Kidney (tissue), 14 donors: ENCODE data around the gene EFCAB3. TPM values are rescaled to one million over a fixed set of nuclear protein-coding genes. Genes with fewer than 3 reads are reported as not detected.

Experiments used
- DNase-seq, 5 donors: peaks; one replicate each; pipeline ENCODE4 v3.0.0-alpha.2; 2013 to 2020
- FAIRE-seq: peaks from 2 replicates; lab custom pipeline; 2012; peaks lifted over from hg19 to GRCh38; lab: Jason Lieb, UNC
- H3K27ac ChIP-seq, 2 donors: one replicate each; pipeline ENCODE4 v1.7.0; 2013; ENCODE audit warnings: low read depth in 2 of 2, low read length in 2 of 2, inconsistent platforms in 1 of 2
- H3K27me3 ChIP-seq: one replicate; pipeline ENCODE4 v1.7.1; 2013; ENCODE audit warnings: low read length, inconsistent platforms; ENCODE audit not compliant: control insufficient read depth, insufficient read depth
- H3K36me3 ChIP-seq, 3 donors: one replicate each; pipeline versions ENCODE4 v1.7.0 to v1.7.1; 2013; ENCODE audit warnings: low read length in 3 of 3, control low read depth in 1 of 3, inconsistent platforms in 1 of 3; ENCODE audit not compliant: insufficient read depth in 3 of 3, control insufficient read depth in 2 of 3
- H3K4me1 ChIP-seq, 3 donors: one replicate each; pipeline versions ENCODE4 v1.7.0 to v1.7.1; 2013; ENCODE audit warnings: low read length in 3 of 3, inconsistent platforms in 1 of 3, low read depth in 1 of 3; ENCODE audit not compliant: control insufficient read depth in 2 of 3, insufficient read depth in 2 of 3
- H3K4me3 ChIP-seq, 3 donors: one replicate each; pipeline versions ENCODE4 v1.7.0 to v1.8.1; 2013; ENCODE audit warnings: low read length in 3 of 3, control low read depth in 1 of 3, inconsistent platforms in 1 of 3
- H3K9ac ChIP-seq, 3 donors: one replicate each; pipeline versions ENCODE4 v1.7.0 to v1.7.1; 2013; ENCODE audit warnings: low read length in 3 of 3, control low read depth in 1 of 3, inconsistent platforms in 1 of 3
- H3K9me3 ChIP-seq, 3 donors: one replicate each; pipeline versions ENCODE4 v1.7.0 to v1.7.1; 2013; ENCODE audit warnings: low read length in 3 of 3, control low read depth in 1 of 3, inconsistent platforms in 1 of 3; ENCODE audit not compliant: control insufficient read depth in 2 of 3, insufficient read depth in 1 of 3
- CTCF ChIP-seq: IDR thresholded peaks from 3 replicates; pipeline ENCODE4 v1.5.1; 2012; ENCODE audit warnings: mild to moderate bottlenecking, moderate library complexity, borderline replicate concordance; ENCODE audit not compliant: insufficient read depth; ENCODE audit errors: extremely low read depth
- intact Hi-C: fragments of 100-400 bp; cut with DNase I; formaldehyde crosslinking; loops from one replicate; pipeline ENCODE4 v1.11.1; 2022
- polyA plus RNA-seq: library from polyadenylated mRNA; stranded (reverse); fragments of 350-450 nt; fragmentation: Illumina TruSeq; extraction: RNeasy Lipid Tissue Mini Kit (QIAGEN cat#74804); gene quantifications from one replicate; pipeline ENCODE4 v1.2.3, GENCODE V29; 2014; ENCODE audit warnings: low read depth, low replicate concordance; ENCODE audit not compliant: insufficient read depth
- total RNA-seq: library from RNA; stranded (reverse); fragmentation: NEBNext Ultra II Directional; extraction: Animal tissue kit (Norgen Biotek cat#: 25700); gene quantifications from one replicate; pipeline ENCODE4 v1.2.1, GENCODE V29; 2021
- donor health status: control.
- donor health status: control.
- donor health status: control.
- donor health status: control.
- donor health status: control.
- donor health status: DM: yes; HTN: yes; CAD: no.
- donor health status: Normal renal cell carcinoma (clear cell type).

EFCAB3 gene
- total and polyA plus RNA-seq, 2 donors from 2014 or later: not detected

- DNase-seq: no peak
- no peaks in the 10 kb centered on the region for H3K36me3 ChIP-seq
- H3K4me1 ChIP-seq: no peaks in the 10 kb centered on the region
- no peak for TF ChIP-seq CTCF
- H3K9ac ChIP-seq: no peak overlapping the region
- H3K9me3 ChIP-seq: no peaks in the 10 kb centered on the region
- no peak for FAIRE-seq
- no peak overlapping the region for H3K4me3 ChIP-seq
- intact Hi-C loops: no loop called here
- H3K27me3 ChIP-seq: no peaks in the 10 kb centered on the region
- no peak overlapping the region for H3K27ac ChIP-seq
Measured at GRCh38 chr17:62351176-62351575, 29.2 kb upstream of the EFCAB3 start.

- DNase-seq: no peak
- intact Hi-C loops: no loop called here
- Histone ChIP-seq H3K4me1 (no peaks in the 10 kb centered on the region), H3K9me3 (no peaks in the 10 kb centered on the region), H3K4me3 (no peak overlapping the region), H3K9ac (no peak overlapping the region), H3K27me3 (no peaks in the 10 kb centered on the region), H3K27ac (no peak overlapping the region), H3K36me3 (no peaks in the 10 kb centered on the region)
- no peak for TF ChIP-seq CTCF
- no peak for FAIRE-seq
Measured at GRCh38 chr17:62366191-62366590, 14.2 kb upstream of the EFCAB3 start.

GRCh38 chr17:62381561-62381960, 1.2 kb downstream of the EFCAB3 start:
- Histone ChIP-seq H3K9ac (no peak overlapping the region), H3K27ac (no peak overlapping the region), H3K4me1 (no peaks in the 10 kb centered on the region), H3K27me3 (no peaks in the 10 kb centered on the region), H3K9me3 (no peaks in the 10 kb centered on the region), H3K36me3 (no peaks in the 10 kb centered on the region), H3K4me3 (no peak overlapping the region)
- TF ChIP-seq CTCF: no peak
- FAIRE-seq: no peak
- intact Hi-C loops: no loop called here
- DNase-seq: no peak

GRCh38 chr17:62388856-62389255, 8.5 kb downstream of the EFCAB3 start:
- DNase-seq (no peak), FAIRE-seq (no peak)
- no peak overlapping the region for H3K9ac ChIP-seq
- intact Hi-C loops: no loop called here
- no peaks in the 10 kb centered on the region for H3K9me3 ChIP-seq
- H3K27me3 ChIP-seq: no peaks in the 10 kb centered on the region
- no peak for TF ChIP-seq CTCF
- H3K27ac ChIP-seq: no peak overlapping the region
- no peak overlapping the region for H3K4me3 ChIP-seq
- no peaks in the 10 kb centered on the region for H3K36me3 ChIP-seq
- H3K4me1 ChIP-seq: no peaks in the 10 kb centered on the region
